Activated CD8-positive, alpha-beta memory T cell treated with anti-CD3 and anti-CD28 coated beads for 4 hours (primary cell): ENCODE data around the gene MORN2.

Experiments
- DNase-seq, 2 donors: peaks; one replicate each; pipeline ENCODE4 v3.0.0-alpha.2; 2020; ENCODE audit warnings: low read depth in 2 of 2

MORN2 gene

GRCh38 chr2:38889575-38889974 lies 13.8 kb downstream of the MORN2 start, which contains the start of gene ARHGEF33:
Gene ARHGEF33, plus strand, starts transcription at chr2:38889875. Its CDS starts 29,573 bp downstream, at chr2:38919448.
- DNase-seq: no peak

- DNase-seq: no peak
Measured at GRCh38 chr2:38892819-38893218, 17.0 kb downstream of the MORN2 start.

DNA sequence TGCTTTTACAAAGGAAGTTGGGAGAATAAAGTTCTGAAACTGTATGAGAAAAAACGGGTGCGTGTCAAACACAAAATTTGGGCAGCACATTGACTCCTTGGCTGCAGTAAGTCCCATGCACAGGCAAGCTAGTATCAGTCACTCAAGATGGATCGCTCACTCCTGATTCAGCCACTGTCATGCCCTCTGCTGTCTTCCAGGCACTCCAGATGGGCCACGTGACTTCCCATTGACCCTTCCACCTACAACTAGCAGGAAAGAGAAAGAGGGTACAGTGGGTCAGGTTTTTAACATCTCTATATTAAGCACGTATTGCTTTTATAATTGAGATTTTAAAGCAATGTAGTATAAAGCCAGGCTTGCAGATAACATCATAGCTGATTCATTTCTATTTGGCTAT lies 22.5 kb downstream of the MORN2 start:
- no peak for DNase-seq

DNA sequence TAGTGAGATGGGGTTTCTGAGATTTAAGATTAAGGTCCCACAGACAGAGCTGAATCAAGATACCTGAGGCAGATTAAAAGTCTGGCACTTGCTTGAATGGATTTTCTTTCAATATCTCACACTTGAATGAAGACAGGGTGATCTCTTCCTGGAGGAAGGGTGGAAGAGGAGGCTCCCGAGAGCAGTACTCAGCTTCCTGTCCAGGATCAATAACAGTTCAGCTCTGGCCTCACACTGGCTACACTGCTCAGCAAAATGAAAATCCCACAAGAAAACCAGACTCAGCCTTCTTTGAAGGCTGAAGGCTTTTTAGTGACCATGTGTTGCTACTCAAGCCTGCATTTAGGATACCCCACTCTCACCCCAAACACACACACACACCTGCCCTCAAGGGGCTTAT lies 24.9 kb downstream of the MORN2 start:
- DNase-seq: no peak

- no peak for DNase-seq
Measured at GRCh38 chr2:38905251-38905650, 29.5 kb downstream of the MORN2 start.

DNA sequence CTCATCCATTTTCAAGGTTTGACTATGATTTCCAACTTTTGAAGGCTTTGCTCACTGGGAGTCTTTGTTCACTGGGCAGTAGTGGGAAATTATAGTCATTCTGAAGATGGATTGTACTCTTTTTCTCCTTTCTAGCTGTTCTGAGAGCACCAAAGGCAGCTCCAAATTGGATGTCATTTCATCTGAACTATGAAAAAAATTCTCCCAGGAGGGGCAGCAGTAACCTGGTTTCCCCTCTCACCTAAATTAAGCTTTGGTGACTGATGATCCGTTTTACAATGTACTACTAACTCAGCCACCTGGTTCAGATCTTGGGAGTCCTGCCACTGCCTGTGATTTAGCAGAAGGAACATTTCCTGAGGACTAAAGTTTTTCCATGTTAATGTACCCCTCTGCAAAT lies 31.5 kb downstream of the MORN2 start:
- DNase-seq: no peak

GRCh38 chr2:38907743-38908562 lies 32.2 kb downstream of the MORN2 start:
- no peak for DNase-seq

DNA sequence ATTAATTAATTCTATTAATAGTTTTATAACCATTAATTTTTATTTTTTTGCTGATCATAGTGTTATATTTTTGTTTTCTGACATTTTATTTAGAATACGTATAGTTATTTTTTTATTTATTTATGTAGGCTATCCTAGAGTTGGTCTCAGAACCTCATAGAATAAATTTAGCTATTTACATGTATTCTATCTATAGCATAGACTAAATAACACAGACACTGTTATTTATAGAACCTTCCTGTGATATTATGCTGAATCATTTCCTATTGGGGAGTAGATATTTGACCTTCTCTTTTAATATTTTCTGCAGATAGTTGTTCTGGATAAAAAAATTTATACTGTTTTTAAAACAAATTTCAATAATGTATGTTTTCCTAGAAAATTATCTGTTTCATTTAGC lies 34.1 kb downstream of the MORN2 start:
- no peak for DNase-seq

GRCh38 chr2:38911191-38911590 lies 35.4 kb downstream of the MORN2 start:
- DNase-seq: no peak

- no peak for DNase-seq
Measured at GRCh38 chr2:38912619-38913018, 36.8 kb downstream of the MORN2 start.

DNA sequence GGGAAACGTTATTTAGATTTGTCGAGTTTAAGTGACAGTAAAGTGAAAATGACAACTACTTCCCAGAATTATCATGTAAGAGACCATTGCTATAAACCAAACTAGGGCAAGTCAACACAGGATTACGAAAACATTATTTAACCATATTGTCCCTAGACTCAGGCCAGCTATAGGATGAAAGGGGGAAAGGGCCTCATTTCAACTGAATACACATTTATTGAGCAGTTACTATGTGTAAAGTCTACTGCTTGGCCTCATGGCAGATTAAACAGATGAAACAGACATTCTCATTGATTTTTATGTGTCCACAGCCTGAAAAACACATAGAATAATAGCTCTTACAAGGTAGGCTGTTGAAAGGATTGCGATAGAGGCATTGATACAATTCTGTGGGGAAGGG lies 46.6 kb downstream of the MORN2 start:
- DNase-seq: no peak

- no peak for DNase-seq
Measured at GRCh38 chr2:38922902-38923301, 47.1 kb downstream of the MORN2 start.

DNA sequence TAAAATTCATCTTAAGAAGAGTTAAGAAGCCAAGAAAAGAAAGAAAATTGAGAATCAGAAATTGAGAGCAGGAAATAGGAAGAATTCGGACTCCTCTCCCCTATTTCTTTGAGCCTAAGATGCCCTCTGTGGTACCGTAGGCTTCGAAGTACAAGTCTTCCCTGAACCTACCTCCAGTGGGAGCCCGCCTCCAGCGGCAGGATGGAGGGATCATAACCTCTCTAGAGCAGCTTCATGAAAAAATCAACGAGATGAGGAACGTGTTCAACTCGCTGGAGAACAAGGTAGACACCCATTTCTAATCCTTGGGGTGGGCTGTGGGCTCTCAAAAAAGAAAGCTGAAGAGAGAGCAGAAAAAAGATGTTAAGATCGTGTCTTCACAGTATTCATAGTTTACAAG lies 50.2 kb downstream of the MORN2 start:
- DNase-seq: no peak

DNA sequence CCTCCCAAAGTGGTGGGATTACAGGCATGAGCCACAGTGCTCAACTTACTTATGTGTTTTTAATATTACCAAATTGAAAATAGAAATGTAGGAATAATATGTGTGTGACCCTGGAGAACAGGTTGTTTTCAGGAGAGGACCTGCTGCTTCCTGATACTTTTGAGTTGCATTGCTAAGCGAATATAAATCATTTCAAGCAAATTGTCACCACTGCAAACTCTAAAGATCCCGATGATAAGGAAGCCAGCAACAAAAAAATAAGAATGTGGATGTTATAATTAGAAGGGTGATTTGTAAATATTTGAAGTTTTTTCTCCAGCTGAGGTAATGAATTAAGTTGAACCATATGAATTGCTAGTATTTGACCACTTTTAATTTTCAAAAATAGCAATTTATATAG lies 54.8 kb downstream of the MORN2 start:
- DNase-seq: no peak
